Esophagus squamous epithelium (tissue), 5 donors: ENCODE data around the gene GIMAP5. TPM values are rescaled to one million over a fixed set of nuclear protein-coding genes. Genes with fewer than 3 reads are reported as not detected.

Experiments
- DNase-seq: peaks from one replicate; lab custom pipeline; 2025; lab: John Stamatoyannopoulos, UW
- H3K27ac ChIP-seq, 4 donors: fragments of 200-600 bp; sonication (generic); one replicate each; pipeline ENCODE4 v1.5.1; 2016 to 2019; ENCODE audit warnings: mild to moderate bottlenecking in 1 of 4
- H3K27me3 ChIP-seq, 4 donors: fragments of 200-600 bp; sonication (generic); 1 replicate in 3 of 4; 2 replicates in 1 of 4; pipeline versions ENCODE4 v1.5.1 to v1.6.0; 2017 to 2021; ENCODE audit warnings: antibody characterized with exemption in 1 of 4
- H3K36me3 ChIP-seq, 3 donors: fragments of 200-600 bp; sonication (generic); one replicate each; pipeline ENCODE4 v1.5.1; 2016 to 2019
- H3K4me1 ChIP-seq, 3 donors: fragments of 200-600 bp; sonication (generic); one replicate each; pipeline ENCODE4 v1.5.1; 2017 to 2019
- H3K4me3 ChIP-seq, 4 donors: fragments of 200-600 bp; sonication (generic); 1 replicate in 3 of 4; 2 replicates in 1 of 4; pipeline ENCODE4 v1.5.1; 2016 to 2019; ENCODE audit warnings: mild to moderate bottlenecking in 2 of 4, moderate library complexity in 1 of 4
- H3K9me3 ChIP-seq, 3 donors: fragments of 200-600 bp; sonication (generic); one replicate each; pipeline ENCODE4 v1.5.1; 2016 to 2019
- CTCF ChIP-seq, 6 experiments: fragments of 450-650 bp in 4 of 6; fragments of 200-600 bp in 2 of 6; sonication (generic) in 2 of 6; IDR thresholded peaks; one replicate each; pipeline ENCODE4 v1.5.1; 2016 to 2019; ENCODE audit warnings: antibody characterized with exemption in 6 of 6, mild to moderate bottlenecking in 4 of 6, moderate library complexity in 4 of 6
- POLR2A ChIP-seq, 4 donors: fragments of 450-650 bp; IDR thresholded peaks; one replicate each; pipeline ENCODE4 v1.6.1; 2017; ENCODE audit warnings: antibody characterized with exemption in 4 of 4, mild to moderate bottlenecking in 4 of 4, moderate library complexity in 3 of 4
- WGBS, 2 donors: methylation state at CpG; one replicate each; pipeline ENCODE4 v1.1.5; 2018; 5-methylcytosine and 5-hydroxymethylcytosine counted together
- intact Hi-C: fragments of 100-400 bp; cut with DNase I; formaldehyde crosslinking; loops from one replicate; pipeline ENCODE4 v1.15.0; 2022
- total RNA-seq, 4 donors: library from RNA; depleted of rRNA; stranded (reverse); fragments of >200 nt; gene quantifications; one replicate each; pipeline ENCODE4 v1.1.0, GENCODE V29; 2016
- donor health status: DM: yes; HTN: yes; CAD: no.

GIMAP5 gene
- total RNA-seq, 4 donors from 2014 or later, result 0.15 to 29.4 (median 8.2) TPM

DNA sequence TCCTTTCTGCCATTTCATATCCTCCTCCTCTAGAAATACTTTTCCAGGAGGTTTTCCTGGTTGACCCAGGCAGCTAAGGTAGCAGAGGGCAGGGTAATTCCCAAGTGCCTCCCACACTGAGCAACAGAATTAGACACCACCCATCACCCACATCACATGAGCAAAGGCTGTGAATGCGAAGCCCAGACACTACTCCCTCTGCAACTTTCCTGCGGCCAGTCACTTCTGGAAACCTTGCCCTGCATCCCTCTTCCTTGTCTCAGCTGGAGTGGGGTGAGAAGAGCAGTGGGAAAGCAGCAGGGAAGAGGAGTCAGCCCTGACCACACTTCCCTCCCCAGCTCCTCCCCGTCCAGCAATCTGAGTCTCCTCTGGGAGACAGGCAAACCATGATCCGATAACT lies 47.7 kb downstream of the GIMAP5 start:
- Histone ChIP-seq H3K27me3 (peaks cover 0 to 15% (median 0%) of the 10 kb centered on the region in 4 donors), H3K9me3 (no peaks in the 10 kb centered on the region), H3K36me3 (no peaks in the 10 kb centered on the region), H3K27ac (peak overlapping the region in 3 of 4 donors; percentile 60 to 85 (median 76)), H3K4me1 (peaks cover 4 to 63% (median 45%) of the 10 kb centered on the region in 3 donors), H3K4me3 (no peak overlapping the region)
- WGBS, 2 donors, result 48 to 65% methylated on average over 3 to 4 of the region's 4 CpGs
- TF ChIP-seq POLR2A (IDR thresholded peaks at IDR 0.05) (no peak), CTCF (IDR thresholded peaks at IDR 0.05) (no peak)
- intact Hi-C loops, result no loop called here
- DNase-seq, result no peak

GRCh38 chr7:150787321-150788281 lies 50.4 kb downstream of the GIMAP5 start:
- Histone ChIP-seq H3K9me3 (no peaks in the 10 kb centered on the region), H3K4me3 (no peak overlapping the region), H3K27ac (peak overlapping the region; percentile 62 to 89 (median 78)), H3K36me3 (peaks cover 0 to 4% (median 0%) of the 10 kb centered on the region in 3 donors), H3K4me1 (peaks cover 4 to 47% (median 35%) of the 10 kb centered on the region in 3 donors), H3K27me3 (peaks cover 0 to 15% (median 0%) of the 10 kb centered on the region in 4 donors)
- TF ChIP-seq CTCF (IDR thresholded peaks at IDR 0.05) (no peak), POLR2A (IDR thresholded peaks at IDR 0.05) (no peak)
- DNase-seq, result no peak
- intact Hi-C loops, result no loop called here
- WGBS, 2 donors, result 32 to 43% methylated on average over 9 to 10 of the region's 10 CpGs

- H3K36me3 ChIP-seq, result peaks cover 0 to 4% (median 0%) of the 10 kb centered on the region in 3 donors
- no peaks in the 10 kb centered on the region for H3K9me3 ChIP-seq
- no peak overlapping the region for H3K4me3 ChIP-seq
- H3K27me3 ChIP-seq, result peaks cover 0 to 15% (median 0%) of the 10 kb centered on the region in 4 donors
- H3K27ac ChIP-seq, result peak overlapping the region; percentile 62 to 89 (median 78)
- intact Hi-C loops, result no loop called here
- WGBS, 2 donors, result 59 to 71% methylated on average over 9 of the region's 9 CpGs
- DNase-seq, result no peak
- no peak for TF ChIP-seq CTCF (IDR thresholded peaks at IDR 0.05)
- no peak for TF ChIP-seq POLR2A (IDR thresholded peaks at IDR 0.05)
- H3K4me1 ChIP-seq, result peaks cover 4 to 47% (median 35%) of the 10 kb centered on the region in 3 donors
Observed at GRCh38 chr7:150788474-150789269, 51.5 kb downstream of the GIMAP5 start.

DNA sequence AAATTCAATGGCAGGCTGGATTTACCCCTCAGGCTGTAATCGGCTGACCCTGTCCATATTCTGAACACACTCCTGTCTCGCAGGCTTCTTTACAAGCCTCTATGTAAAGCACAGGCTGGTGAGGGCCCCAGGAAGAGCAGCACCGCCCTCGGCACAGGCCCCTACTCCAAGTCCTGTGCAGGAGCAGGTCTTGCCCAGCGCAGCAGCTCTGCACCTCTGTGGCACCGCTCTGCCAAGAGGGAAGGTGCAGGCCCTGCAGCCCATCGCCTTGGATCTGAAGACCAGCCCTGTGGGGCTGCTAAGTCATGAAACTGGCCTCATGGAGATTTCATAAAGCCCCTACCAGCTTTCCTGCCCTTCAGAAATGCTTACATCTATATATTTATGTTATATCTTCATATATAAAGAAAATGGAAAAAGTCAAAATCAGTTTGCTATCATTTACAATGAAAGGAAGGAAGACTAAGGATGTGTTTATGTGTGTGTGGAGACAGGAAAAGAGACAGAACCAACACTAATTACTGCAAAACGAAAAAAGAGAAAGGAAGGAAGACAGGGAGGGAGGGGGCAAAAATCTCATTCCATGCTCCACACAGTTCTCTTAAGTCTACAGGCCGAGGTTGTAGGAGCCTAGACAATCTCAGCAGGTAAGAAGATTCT lies 53.3 kb downstream of the GIMAP5 start:
- DNase-seq, result no peak
- peaks cover 0 to 4% (median 0%) of the 10 kb centered on the region in 3 donors for H3K36me3 ChIP-seq
- WGBS, 2 donors, result 56 to 64% methylated on average over 5 to 7 of the region's 9 CpGs
- peaks cover 0 to 26% (median 0%) of the 10 kb centered on the region in 4 donors for H3K27me3 ChIP-seq
- H3K27ac ChIP-seq, result no peak overlapping the region
- peaks cover 0 to 28% (median 20%) of the 10 kb centered on the region in 3 donors for H3K4me1 ChIP-seq
- no peak for TF ChIP-seq CTCF (IDR thresholded peaks at IDR 0.05)
- no peak for TF ChIP-seq POLR2A (IDR thresholded peaks at IDR 0.05)
- intact Hi-C loops, result no loop called here
- H3K9me3 ChIP-seq, result no peaks in the 10 kb centered on the region
- H3K4me3 ChIP-seq, result no peak overlapping the region
